Brain microvascular endothelial cell (primary cell): ENCODE data around the gene ABCG1.

ENCODE experiments used
- DNase-seq: peaks from one replicate; pipeline ENCODE4 v3.0.0-alpha.2; 2020
- H3K27ac ChIP-seq: fragments of 250-450 bp; sonication (Bioruptor Pico); 2 replicates; pipeline ENCODE4 v1.5.1; 2020; ENCODE audit warnings: mild to moderate bottlenecking, moderate library complexity
- H3K27me3 ChIP-seq: fragments of 250-450 bp; sonication (Bioruptor Pico); replicated peaks from 2 replicates; pipeline ENCODE4 v1.5.1; 2020; ENCODE audit warnings: mild to moderate bottlenecking
- H3K36me3 ChIP-seq: fragments of 250-450 bp; sonication (Bioruptor Pico); replicated peaks from 2 replicates; pipeline ENCODE4 v1.5.1; 2020; ENCODE audit warnings: mild to moderate bottlenecking
- H3K4me3 ChIP-seq: 2 replicates; pipeline ENCODE4 v1.5.1; 2011; ENCODE audit warnings: low read depth, mild to moderate bottlenecking, control low read depth, low read length, moderate library complexity
- in situ Hi-C: cut with HindIII; loops from 2 replicates; pipeline ENCODE4 v1.10.0; 2017; ENCODE audit warnings: low sequenced_read_pairs, low pct_ligation_motif_present
- TF ChIP-seq, protein P1 (sequence below): IDR thresholded peaks from 2 replicates; pipeline ENCODE4 v1.5.1; 2011; ENCODE audit warnings: low read depth, mild to moderate bottlenecking, moderate library complexity, low read length, control low read depth, inconsistent platforms; ENCODE audit errors: missing control alignments

Gene ABCG1

DNA sequence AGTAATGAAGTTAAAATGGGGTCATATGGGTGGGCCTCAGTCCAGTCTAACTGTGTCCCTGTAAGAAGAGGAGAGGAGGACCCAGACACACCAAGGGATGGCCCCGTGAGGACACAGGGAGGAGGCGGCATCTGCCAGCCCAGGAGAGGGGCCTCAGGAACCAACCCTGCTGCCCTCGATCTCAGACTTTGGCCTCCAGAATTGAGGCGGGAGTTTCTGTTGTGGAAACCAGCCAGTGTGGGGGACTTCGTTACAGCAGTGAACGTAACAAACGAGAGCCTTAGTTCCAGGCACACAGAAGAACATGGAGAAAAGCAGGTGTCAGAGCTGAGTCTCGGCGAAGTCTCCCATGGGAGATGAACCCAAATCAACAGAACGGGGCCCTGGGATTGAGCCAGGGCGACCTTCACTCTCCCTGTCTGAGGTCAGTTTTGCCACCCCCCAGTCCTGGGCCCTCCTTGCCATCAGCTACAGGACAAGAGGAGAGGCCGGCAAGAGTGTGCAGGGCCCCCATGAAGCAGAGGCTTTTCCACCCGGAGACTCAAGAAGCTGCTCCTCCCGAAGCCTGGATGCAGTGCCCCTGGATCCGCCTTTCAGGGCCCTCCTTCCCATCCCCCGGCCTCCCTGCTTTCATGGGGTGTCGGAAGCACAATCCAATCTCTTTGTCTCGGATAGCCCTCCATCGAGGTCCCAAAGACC is 59.7 kb downstream of the ABCG1 start:
- H3K4me3 ChIP-seq: no peak overlapping the region
- H3K27me3 ChIP-seq: no peaks in the 10 kb centered on the region
- no peak for DNase-seq
- no peaks in the 10 kb centered on the region for H3K36me3 ChIP-seq
- TF ChIP-seq, protein P1, sequence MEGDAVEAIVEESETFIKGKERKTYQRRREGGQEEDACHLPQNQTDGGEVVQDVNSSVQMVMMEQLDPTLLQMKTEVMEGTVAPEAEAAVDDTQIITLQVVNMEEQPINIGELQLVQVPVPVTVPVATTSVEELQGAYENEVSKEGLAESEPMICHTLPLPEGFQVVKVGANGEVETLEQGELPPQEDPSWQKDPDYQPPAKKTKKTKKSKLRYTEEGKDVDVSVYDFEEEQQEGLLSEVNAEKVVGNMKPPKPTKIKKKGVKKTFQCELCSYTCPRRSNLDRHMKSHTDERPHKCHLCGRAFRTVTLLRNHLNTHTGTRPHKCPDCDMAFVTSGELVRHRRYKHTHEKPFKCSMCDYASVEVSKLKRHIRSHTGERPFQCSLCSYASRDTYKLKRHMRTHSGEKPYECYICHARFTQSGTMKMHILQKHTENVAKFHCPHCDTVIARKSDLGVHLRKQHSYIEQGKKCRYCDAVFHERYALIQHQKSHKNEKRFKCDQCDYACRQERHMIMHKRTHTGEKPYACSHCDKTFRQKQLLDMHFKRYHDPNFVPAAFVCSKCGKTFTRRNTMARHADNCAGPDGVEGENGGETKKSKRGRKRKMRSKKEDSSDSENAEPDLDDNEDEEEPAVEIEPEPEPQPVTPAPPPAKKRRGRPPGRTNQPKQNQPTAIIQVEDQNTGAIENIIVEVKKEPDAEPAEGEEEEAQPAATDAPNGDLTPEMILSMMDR: no peak
- in situ Hi-C loops: no loop called here
- no peak overlapping the region for H3K27ac ChIP-seq

DNA sequence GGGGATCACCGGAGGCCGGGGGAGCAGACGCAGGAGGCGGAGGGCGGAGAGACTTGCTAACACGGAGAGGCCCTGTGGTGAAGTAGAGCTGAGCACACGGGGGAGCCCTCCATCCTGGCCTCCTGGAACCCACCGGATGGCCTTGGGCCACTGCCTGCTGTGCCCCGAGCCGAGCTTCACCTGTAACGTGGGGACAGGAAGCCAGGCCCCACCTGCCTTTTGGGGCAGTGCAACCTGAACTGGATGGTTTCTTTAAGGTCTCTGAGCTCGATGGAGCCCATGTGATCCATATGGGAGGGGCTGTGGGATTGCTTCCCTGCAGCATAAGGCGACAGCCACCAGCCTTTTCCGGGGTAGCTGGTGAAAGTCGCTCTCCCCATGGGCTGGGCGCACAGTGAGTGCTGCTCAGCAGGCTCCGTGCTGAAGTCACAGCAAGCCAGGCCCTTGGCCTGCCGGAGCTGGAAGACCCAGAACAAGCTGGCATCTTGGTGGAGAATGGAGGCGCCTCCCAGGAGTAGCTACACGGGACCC is 60.5 kb downstream of the ABCG1 start:
- Histone ChIP-seq H3K27me3 (no peaks in the 10 kb centered on the region), H3K36me3 (no peaks in the 10 kb centered on the region), H3K4me3 (no peak overlapping the region), H3K27ac (no peak overlapping the region)
- no peak for DNase-seq
- TF ChIP-seq, protein P1: no peak
- in situ Hi-C loops: no loop called here

DNA sequence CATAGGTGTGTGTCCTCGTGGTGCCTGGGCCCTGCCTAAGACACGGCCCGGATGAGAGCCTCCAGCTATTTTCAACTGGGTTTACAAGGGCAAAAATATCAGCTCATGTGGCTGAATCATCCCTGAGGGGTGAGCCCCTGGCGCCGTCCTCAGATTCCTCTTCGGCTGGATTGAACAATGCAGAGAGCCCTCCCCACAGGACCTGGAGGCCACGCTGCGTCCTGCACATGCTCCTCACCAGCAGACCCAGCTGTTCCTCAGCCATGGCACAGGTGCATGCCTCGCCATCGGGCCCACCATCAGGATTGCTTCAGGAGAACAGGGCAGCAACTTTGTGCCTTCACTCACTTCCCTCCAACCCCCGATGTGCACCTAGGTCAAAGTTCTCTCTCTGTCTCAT is 60.9 kb downstream of the ABCG1 start:
- in situ Hi-C loops: no loop called here
- H3K36me3 ChIP-seq: no peaks in the 10 kb centered on the region

DNA sequence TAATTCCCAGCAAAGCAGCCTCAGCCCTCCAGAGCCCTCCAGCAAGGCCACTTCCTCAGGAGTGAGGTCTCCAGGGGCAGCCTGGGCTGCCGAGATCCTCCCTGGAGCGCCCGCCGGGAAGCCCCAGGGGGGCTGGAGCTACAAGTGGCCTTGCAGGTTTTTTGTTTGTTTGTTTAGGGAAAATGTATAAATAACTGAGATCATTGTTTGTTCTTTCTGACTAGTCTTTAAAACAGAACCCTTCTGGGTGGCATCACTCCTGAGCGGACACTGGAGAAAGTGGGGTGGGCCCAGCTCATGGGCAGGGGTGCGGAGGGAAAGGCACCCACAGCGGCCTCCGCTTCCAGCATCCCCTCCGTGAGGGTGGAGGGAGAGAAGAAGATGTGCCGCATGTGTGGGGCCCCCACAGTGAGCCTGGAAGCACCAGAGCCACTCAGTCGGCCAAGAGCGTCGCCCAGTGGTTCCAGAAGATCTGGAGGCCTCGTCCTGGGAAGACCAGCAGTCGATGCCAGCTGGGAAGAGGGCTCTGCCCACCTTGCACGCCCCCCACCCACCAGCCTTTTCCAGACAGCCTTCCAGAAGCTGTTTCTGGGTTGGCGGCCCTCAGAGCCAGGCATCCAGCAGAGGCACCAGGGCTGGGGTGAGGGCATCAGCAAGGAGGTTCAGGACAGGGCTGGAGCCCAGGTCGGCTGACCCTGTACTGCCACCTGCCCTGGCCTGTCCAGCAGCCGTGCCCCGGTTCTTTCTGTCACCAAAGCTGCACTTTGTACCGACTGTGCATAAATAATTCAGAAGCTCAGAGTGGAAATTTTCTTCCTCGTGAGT is 61.6 kb downstream of the ABCG1 start:
- Histone ChIP-seq H3K27ac (no peak overlapping the region), H3K27me3 (no peaks in the 10 kb centered on the region), H3K36me3 (no peaks in the 10 kb centered on the region), H3K4me3 (no peak overlapping the region)
- TF ChIP-seq, protein P1: no peak
- in situ Hi-C loops: no loop called here
- DNase-seq: no peak

More for the DNA sequence above, 60.9 kb downstream of the ABCG1 start:
- Histone ChIP-seq H3K27me3 (no peaks in the 10 kb centered on the region), H3K27ac (no peak overlapping the region), H3K4me3 (no peak overlapping the region)
- DNase-seq: no peak
- TF ChIP-seq, protein P1: no peak

DNA sequence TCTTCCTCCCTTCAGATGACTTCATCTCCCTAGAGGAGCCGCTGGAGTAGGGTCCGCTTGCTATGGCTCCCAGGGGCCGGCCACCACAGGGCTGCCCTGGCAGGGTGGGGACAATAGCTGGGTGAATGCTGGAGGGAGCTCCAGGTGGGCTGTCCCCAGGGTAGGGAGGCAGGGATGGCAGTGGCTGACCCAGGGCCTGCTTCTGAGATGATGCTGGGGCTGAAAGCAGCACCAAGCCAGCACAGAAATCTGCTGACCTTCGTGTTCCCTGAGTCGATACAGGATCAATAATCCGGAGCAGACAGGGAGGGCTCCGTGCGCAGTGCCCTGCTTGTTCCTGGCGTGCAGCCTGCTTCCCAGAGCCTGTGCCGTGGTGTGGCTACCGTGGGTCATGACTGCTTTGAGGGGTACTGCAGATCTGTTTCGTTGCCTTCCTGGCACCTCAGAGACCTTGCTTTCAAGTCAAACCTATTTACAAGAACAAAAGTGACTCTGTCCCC is 62.3 kb downstream of the ABCG1 start:
- H3K27me3 ChIP-seq: no peaks in the 10 kb centered on the region
- H3K27ac ChIP-seq: no peak overlapping the region
- no peak for DNase-seq
- H3K36me3 ChIP-seq: no peaks in the 10 kb centered on the region
- in situ Hi-C loops: no loop called here
- H3K4me3 ChIP-seq: no peak overlapping the region
- TF ChIP-seq, protein P1: no peak
